ENCODE data around the gene GRAP.

DNA sequence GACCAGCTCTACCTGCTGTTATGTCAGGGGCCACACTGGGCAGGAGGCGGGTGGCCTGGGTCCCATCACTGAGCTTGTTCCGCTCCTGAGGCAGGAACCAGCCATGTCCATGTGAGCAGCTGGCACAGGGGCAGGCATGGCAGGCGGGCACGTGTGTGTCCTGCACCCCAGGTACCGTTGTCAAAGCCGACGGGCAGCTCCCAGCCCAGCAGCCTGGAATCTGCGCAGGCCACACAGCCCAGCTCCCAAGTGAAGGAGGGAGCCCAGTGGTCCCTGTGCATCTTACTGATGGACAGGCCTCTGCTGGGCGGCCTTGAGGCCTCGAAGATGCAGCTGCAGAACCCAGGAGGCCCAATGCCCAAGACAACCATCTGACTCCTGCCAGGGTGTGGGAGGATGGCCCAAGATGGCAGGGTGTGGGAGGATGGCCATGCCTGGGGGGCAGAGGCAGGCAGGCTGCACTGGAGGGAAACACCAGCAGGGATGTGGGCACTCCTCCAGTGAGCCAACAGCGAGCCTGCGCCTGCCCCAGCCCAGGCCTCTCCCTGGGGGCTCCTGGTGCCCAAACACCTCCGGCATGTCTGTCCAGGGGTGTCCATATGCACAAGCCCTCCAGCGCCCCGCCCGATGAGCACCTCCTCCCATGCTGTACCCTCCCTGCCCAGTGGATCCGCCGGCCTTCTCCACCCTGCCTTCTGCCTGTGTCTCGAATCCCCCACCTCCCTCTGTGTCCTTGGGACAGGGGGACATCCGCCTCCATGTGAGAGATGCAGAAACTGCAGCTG lies 55.0 kb downstream of the GRAP start:
- TF ChIP-seq, protein P1, sequence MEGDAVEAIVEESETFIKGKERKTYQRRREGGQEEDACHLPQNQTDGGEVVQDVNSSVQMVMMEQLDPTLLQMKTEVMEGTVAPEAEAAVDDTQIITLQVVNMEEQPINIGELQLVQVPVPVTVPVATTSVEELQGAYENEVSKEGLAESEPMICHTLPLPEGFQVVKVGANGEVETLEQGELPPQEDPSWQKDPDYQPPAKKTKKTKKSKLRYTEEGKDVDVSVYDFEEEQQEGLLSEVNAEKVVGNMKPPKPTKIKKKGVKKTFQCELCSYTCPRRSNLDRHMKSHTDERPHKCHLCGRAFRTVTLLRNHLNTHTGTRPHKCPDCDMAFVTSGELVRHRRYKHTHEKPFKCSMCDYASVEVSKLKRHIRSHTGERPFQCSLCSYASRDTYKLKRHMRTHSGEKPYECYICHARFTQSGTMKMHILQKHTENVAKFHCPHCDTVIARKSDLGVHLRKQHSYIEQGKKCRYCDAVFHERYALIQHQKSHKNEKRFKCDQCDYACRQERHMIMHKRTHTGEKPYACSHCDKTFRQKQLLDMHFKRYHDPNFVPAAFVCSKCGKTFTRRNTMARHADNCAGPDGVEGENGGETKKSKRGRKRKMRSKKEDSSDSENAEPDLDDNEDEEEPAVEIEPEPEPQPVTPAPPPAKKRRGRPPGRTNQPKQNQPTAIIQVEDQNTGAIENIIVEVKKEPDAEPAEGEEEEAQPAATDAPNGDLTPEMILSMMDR (IDR thresholded peaks at IDR 0.05; ENCODE audit: borderline replicate concordance, extremely low read depth, low read length, poor library complexity, severe bottlenecking): no peak
- TF ChIP-seq EZH2 (IDR thresholded peaks at IDR 0.05; ENCODE audit: borderline replicate concordance, low read depth, low read length, severe bottlenecking): no peak

All from DND-41 (cell line).